ENCODE measurements around the gene TSPO.

Gene TSPO

GRCh38 chr22:43159484-43160178 is 8.3 kb downstream of the TSPO start:
- DNase-seq (ENCODE audit: low spot score): peak; percentile 45

- DNase-seq (ENCODE audit: low spot score): no peak
These were observed 9.3 kb downstream of the TSPO start for GRCh38 chr22:43160497-43161126.

GRCh38 chr22:43162412-43163150 is 11.2 kb downstream of the TSPO start:
- no peak for DNase-seq (ENCODE audit: low spot score)

GRCh38 chr22:43163241-43163795 is 12.0 kb downstream of the TSPO start:
- DNase-seq (ENCODE audit: low spot score): no peak

GRCh38 chr22:43164636-43165035 is 13.3 kb downstream of the TSPO start:
- no peak for DNase-seq (ENCODE audit: low spot score)

GRCh38 chr22:43166132-43166930 is 15.0 kb downstream of the TSPO start:
- DNase-seq (ENCODE audit: low spot score): no peak

- DNase-seq (ENCODE audit: low spot score): no peak
These were observed 15.7 kb downstream of the TSPO start for GRCh38 chr22:43167001-43167589.

- peak; percentile 91 for DNase-seq (ENCODE audit: low spot score)
These were observed 17.3 kb downstream of the TSPO start for GRCh38 chr22:43168471-43169309.

GRCh38 chr22:43169310-43170130 is 18.2 kb downstream of the TSPO start:
- no peak for DNase-seq (ENCODE audit: low spot score)

- no peak for DNase-seq (ENCODE audit: low spot score)
These were observed 18.7 kb downstream of the TSPO start for GRCh38 chr22:43170131-43170480.

GRCh38 chr22:43171019-43171491 is 19.7 kb downstream of the TSPO start:
- DNase-seq (ENCODE audit: low spot score): no peak

GRCh38 chr22:43171607-43172006 is 20.2 kb downstream of the TSPO start:
- DNase-seq (ENCODE audit: low spot score): no peak

GRCh38 chr22:43172191-43172590 is 20.8 kb downstream of the TSPO start:
- DNase-seq (ENCODE audit: low spot score): no peak

- no peak for DNase-seq (ENCODE audit: low spot score)
These were observed 22.2 kb downstream of the TSPO start for GRCh38 chr22:43173566-43173965.

- no peak for DNase-seq (ENCODE audit: low spot score)
These were observed 22.8 kb downstream of the TSPO start for GRCh38 chr22:43173976-43174720.

GRCh38 chr22:43174941-43175531 is 23.7 kb downstream of the TSPO start:
- DNase-seq (ENCODE audit: low spot score): no peak

GRCh38 chr22:43176090-43176489 is 24.7 kb downstream of the TSPO start:
- DNase-seq (ENCODE audit: low spot score): no peak

- no peak for DNase-seq (ENCODE audit: low spot score)
These were observed 26.1 kb downstream of the TSPO start for GRCh38 chr22:43177479-43177878.

Measured in GM03348 (cell line).